ENCODE measurements around the gene ROR2.
A peak's percentile ranks its signal among the peaks of the same experiment; 100 is the strongest.
"Not testable (repeated sequence)": the region's sequence is repeated elsewhere in the genome, so short reads cannot be mapped to it uniquely, and the experiment has no call there.

The ROR2 gene

GRCh38 chr9:91803151-91803940, 146.7 kb downstream of the ROR2 start:
- H3K4me3 ChIP-seq, result no peak overlapping the region
- no peak overlapping the region for H3K27ac ChIP-seq
- no peak for TF ChIP-seq CTCF (IDR thresholded peaks at IDR 0.05)
- peak; percentile 24 for DNase-seq (ENCODE audit: low spot score)

- H3K4me3 ChIP-seq, result no peak overlapping the region
- no peak overlapping the region for H3K27ac ChIP-seq
- DNase-seq (ENCODE audit: low spot score), result peak; percentile 22
- no peak for TF ChIP-seq CTCF (IDR thresholded peaks at IDR 0.05)
Measured at GRCh38 chr9:91802391-91802790, 147.6 kb downstream of the ROR2 start.

- TF ChIP-seq CTCF (IDR thresholded peaks at IDR 0.05), result no peak
- Histone ChIP-seq H3K4me3 (no peak overlapping the region), H3K27ac (no peak overlapping the region)
- DNase-seq (ENCODE audit: low spot score), result no peak
Measured at GRCh38 chr9:91800473-91801030, 149.5 kb downstream of the ROR2 start.

GRCh38 chr9:91799113-91799744, 150.8 kb downstream of the ROR2 start:
- TF ChIP-seq CTCF (IDR thresholded peaks at IDR 0.05), result no peak
- H3K27ac ChIP-seq, result no peak overlapping the region
- no peak overlapping the region for H3K4me3 ChIP-seq
- DNase-seq (ENCODE audit: low spot score), result no peak

GRCh38 chr9:91798273-91799112, 151.5 kb downstream of the ROR2 start:
- not testable (repeated sequence) for H3K27ac ChIP-seq; DNase-seq (ENCODE audit: low spot score); H3K4me3 ChIP-seq

GRCh38 chr9:91797517-91797916, 152.5 kb downstream of the ROR2 start:
- not testable (repeated sequence) for DNase-seq (ENCODE audit: low spot score); H3K4me3 ChIP-seq; H3K27ac ChIP-seq

DNA sequence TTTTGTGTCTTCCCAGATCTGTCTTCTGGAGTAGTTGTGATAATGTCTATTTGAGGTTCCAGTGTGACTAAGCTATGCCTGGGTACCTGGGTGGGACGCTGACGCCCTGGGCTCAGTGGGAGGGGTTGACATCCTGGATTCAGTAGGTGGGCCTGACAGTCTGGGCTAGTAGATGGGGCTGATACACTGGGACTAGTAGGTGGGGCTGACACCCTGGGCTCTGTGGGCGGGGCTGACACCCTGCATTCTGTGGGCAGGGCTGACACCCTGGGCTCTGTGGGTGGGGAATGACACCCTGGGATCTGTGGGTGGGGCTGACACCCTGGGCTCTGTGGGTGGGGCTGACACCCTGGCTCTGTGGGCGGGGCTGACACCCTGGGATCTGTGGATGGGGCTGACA, 153.5 kb downstream of the ROR2 start:
- H3K27ac ChIP-seq; DNase-seq (ENCODE audit: low spot score); H3K4me3 ChIP-seq: not testable (repeated sequence)

DNA sequence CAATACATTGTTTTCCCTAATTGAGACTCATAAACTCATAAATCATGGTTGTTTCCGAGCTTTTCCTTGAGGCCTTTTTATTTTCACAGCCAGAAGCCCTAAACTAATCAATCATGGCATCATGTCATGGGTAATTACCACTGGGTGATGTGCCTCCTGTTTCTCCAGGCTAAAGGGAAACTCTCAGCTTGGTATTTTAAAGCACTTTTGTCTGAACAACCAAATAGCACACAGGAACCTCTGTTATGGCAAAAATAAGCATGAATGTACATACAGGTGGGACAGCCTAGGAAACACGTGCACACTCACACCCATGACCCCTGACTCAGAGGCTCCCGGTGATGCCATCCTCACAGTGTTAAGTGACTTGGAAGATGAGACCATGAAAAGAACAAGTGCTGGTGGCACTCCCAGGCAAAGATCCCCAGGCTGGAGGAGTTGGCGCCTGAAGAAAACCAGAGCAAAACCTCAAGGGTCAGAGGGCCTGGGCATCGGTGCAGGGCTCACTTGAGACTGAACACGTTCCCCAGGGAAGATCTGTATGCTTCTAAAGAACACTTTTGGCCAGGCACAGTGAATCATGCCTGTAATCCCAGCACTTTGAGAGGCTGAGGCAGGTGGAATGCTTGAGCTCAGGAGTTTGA, 154.3 kb downstream of the ROR2 start:
- no peak for DNase-seq (ENCODE audit: low spot score)
- TF ChIP-seq CTCF (IDR thresholded peaks at IDR 0.05), result no peak
- no peak overlapping the region for H3K4me3 ChIP-seq
- no peak overlapping the region for H3K27ac ChIP-seq

DNA sequence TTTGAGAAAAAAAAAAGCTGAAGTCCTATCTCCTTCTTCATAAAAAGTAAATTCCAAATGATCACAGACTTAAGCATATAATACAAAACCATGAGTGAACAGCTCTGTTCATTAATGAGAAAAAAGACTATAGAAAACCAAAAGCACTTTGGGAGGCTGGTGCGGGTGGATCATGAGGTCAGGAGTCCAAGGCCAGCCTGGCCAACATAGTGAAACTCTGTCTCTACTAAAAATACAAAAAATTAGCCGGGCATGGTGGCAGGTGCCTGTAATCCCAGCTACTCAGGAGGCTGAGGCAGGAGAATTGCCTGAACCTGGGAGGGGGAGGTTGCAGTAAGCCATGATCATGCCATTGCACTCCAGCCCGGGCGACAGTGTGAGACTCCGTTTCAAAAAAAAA, 156.7 kb downstream of the ROR2 start:
- H3K4me3 ChIP-seq; DNase-seq (ENCODE audit: low spot score); H3K27ac ChIP-seq: not testable (repeated sequence)

Data from coronary artery (tissue), 2 donors.